Skeletal muscle tissue (tissue), 4 donors: ENCODE data around the gene SGK2. TPM values are rescaled to one million over a fixed set of nuclear protein-coding genes. Genes with fewer than 3 reads are reported as not detected.

ENCODE experiments used
- H3K27ac ChIP-seq: one replicate; pipeline ENCODE4 v1.7.0; 2013; ENCODE audit warnings: mild to moderate bottlenecking, low read depth, low read length, inconsistent platforms
- H3K27me3 ChIP-seq, 3 donors: one replicate each; pipeline ENCODE4 v1.7.0; 2013; ENCODE audit warnings: low read length in 3 of 3; ENCODE audit not compliant: control insufficient read depth in 3 of 3, insufficient read depth in 3 of 3
- H3K36me3 ChIP-seq, 3 donors: one replicate each; pipeline ENCODE4 v1.7.0; 2013; ENCODE audit warnings: low read length in 3 of 3; ENCODE audit not compliant: control insufficient read depth in 3 of 3, insufficient read depth in 3 of 3
- H3K4me1 ChIP-seq, 3 donors: one replicate each; pipeline ENCODE4 v1.7.0; 2013; ENCODE audit warnings: low read length in 3 of 3, mild to moderate bottlenecking in 3 of 3; ENCODE audit not compliant: control insufficient read depth in 3 of 3, insufficient read depth in 3 of 3
- H3K4me3 ChIP-seq, 3 donors: one replicate each; pipeline ENCODE4 v1.7.0; 2013; ENCODE audit warnings: low read length in 3 of 3
- H3K9ac ChIP-seq, 3 donors: one replicate each; pipeline ENCODE4 v1.7.0; 2013; ENCODE audit warnings: low read length in 3 of 3, mild to moderate bottlenecking in 3 of 3, moderate library complexity in 2 of 3, low read depth in 1 of 3
- H3K9me3 ChIP-seq, 3 donors: one replicate each; pipeline ENCODE4 v1.7.0; 2013; ENCODE audit warnings: low read length in 3 of 3; ENCODE audit not compliant: control insufficient read depth in 3 of 3
- total RNA-seq: library from RNA; depleted of rRNA; stranded (reverse); fragments of >200 nt; gene quantifications from one replicate; pipeline ENCODE4 v1.2.3, GENCODE V29; 2014
- donor health status: Osteomylitis.

The SGK2 gene
- total RNA-seq, 1 donor from 2014 or later, result 1.0 TPM

DNA sequence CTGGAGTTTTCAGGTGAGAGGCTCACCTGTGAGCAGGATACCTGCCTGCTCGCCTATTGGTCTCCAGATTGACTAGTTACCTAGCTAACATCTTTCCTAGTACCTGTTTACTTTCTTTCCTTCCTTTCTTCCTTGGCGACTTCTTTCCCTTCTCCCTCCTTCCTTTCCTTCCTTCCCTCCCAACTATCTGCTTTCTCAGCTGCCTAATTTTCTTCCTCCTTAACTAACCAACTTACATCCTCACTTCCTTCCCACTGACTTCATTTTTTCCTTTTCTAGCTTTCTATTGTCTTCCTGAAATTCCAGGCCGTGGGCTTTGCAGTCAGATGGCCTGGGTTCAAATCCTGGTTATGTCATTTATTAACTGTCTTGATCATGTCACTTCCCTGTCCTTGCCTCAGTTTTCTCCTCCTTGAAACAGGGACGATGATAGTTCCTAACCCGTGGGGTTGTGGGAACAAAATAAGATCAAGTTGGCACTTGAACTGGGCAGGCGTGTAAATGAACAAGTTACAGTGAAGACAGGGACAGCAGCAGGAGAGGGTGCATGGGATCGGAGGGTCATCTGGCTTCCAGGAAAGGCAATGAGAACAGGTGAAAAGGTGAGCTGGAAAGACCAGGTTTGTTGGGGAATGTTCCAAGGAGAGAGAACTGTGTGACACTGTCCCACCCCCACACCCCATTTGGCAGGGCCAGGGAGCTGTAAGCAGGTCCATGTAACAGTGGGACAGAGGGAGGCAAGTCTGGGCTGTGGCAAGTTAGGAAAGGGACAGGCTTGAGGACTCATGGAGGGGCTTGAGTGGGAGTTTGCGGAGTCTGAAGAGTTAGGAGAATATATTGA, 540 bp downstream of the SGK2 start:
- H3K36me3 ChIP-seq, result no peaks in the 10 kb centered on the region

DNA sequence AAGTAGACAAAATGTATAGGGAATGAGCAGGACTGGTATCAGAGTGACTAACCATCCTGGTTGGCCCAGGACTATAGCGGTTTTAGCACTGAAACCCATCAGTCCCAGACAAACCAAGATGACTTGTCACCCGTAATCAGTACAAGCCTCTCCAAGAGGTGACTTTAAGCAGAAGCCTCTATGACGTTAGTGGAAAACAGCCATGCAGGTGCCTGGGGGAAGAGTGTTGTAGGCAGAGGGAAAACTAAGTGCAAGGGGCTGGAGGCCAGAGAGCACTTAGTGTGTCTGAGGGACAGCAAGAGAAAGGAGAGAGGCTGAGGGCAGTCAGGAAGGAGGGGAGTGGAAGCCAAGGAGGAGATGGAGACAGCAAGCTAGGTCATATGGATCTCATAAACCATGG, 2.1 kb downstream of the SGK2 start:
- H3K27ac ChIP-seq, result no peak overlapping the region
- no peaks in the 10 kb centered on the region for H3K27me3 ChIP-seq
- no peaks in the 10 kb centered on the region for H3K36me3 ChIP-seq

More for the DNA sequence above, 540 bp downstream of the SGK2 start:
- Histone ChIP-seq H3K9me3 (no peaks in the 10 kb centered on the region), H3K27ac (no peak overlapping the region), H3K9ac (no peak overlapping the region), H3K4me3 (no peak overlapping the region), H3K4me1 (no peaks in the 10 kb centered on the region), H3K27me3 (no peaks in the 10 kb centered on the region)

DNA sequence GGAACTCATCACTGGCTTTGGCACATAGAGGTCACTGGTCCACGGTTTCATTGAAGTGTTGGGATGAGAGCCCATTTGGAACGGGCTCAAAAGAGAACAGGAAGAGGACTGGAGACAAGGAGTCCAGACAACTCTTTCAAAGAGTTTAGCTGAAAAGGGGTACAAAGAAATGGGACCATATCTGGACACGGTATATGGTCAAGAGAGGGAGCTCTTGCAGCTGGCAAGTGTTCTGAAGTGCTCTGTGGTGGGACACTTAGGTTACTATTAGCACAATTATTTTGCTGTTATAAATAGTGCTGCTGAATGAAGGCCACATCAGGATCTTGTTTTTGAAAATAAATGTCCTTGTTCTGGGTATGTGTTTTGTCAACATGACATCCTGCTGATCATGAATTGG, 4.6 kb downstream of the SGK2 start:
- Histone ChIP-seq H3K27me3 (no peaks in the 10 kb centered on the region), H3K4me3 (no peak overlapping the region), H3K9ac (no peak overlapping the region), H3K9me3 (no peaks in the 10 kb centered on the region), H3K36me3 (no peaks in the 10 kb centered on the region), H3K4me1 (no peaks in the 10 kb centered on the region), H3K27ac (no peak overlapping the region)

More for the DNA sequence above, 2.1 kb downstream of the SGK2 start:
- H3K9ac ChIP-seq, result no peak overlapping the region
- H3K4me1 ChIP-seq, result no peaks in the 10 kb centered on the region
- no peak overlapping the region for H3K4me3 ChIP-seq
- H3K9me3 ChIP-seq, result no peaks in the 10 kb centered on the region

DNA sequence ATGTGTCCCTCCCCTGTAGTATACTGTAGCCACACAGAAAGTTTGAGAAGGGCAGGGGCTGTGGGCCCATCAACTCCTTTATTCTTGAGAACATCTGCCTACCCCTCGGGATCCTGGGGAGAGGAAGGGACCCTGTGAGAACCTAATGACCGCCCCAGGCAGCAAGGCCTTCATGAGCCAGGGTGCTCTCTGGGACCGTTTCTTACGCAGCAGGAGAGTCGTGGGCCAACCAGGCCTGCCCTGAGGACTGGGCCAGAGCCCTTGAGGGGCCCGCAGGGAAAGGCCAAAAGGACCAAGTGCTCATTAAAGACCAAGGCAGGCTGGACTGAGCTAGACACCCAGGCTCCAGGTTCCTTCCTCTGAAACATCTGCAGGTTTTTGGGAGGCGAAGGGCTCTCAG, 5.2 kb downstream of the SGK2 start:
- H3K9ac ChIP-seq, result no peak overlapping the region
- H3K36me3 ChIP-seq, result no peaks in the 10 kb centered on the region
- H3K27ac ChIP-seq, result no peak overlapping the region
- no peaks in the 10 kb centered on the region for H3K9me3 ChIP-seq
- no peaks in the 10 kb centered on the region for H3K27me3 ChIP-seq
- no peaks in the 10 kb centered on the region for H3K4me1 ChIP-seq
- H3K4me3 ChIP-seq, result no peak overlapping the region

DNA sequence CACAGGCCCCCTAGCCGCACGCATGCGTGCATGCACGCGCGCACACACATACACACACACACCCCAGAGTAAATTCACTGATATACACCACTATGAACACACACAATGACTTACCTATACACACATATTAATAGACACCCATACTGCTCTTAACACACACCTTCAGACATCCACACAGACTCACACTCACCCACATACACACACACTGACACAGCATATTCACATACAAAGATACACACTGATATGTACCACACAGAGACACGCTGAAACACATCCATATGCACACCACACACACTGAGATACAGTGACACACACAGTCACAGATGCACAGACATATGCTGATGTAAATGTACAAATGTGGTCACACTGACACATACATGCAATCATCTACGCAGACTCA, 5.6 kb downstream of the SGK2 start:
- H3K4me3 ChIP-seq, result no peak overlapping the region
- no peaks in the 10 kb centered on the region for H3K27me3 ChIP-seq
- H3K9ac ChIP-seq, result no peak overlapping the region
- no peak overlapping the region for H3K27ac ChIP-seq
- no peaks in the 10 kb centered on the region for H3K4me1 ChIP-seq
- H3K9me3 ChIP-seq, result no peaks in the 10 kb centered on the region
- no peaks in the 10 kb centered on the region for H3K36me3 ChIP-seq

DNA sequence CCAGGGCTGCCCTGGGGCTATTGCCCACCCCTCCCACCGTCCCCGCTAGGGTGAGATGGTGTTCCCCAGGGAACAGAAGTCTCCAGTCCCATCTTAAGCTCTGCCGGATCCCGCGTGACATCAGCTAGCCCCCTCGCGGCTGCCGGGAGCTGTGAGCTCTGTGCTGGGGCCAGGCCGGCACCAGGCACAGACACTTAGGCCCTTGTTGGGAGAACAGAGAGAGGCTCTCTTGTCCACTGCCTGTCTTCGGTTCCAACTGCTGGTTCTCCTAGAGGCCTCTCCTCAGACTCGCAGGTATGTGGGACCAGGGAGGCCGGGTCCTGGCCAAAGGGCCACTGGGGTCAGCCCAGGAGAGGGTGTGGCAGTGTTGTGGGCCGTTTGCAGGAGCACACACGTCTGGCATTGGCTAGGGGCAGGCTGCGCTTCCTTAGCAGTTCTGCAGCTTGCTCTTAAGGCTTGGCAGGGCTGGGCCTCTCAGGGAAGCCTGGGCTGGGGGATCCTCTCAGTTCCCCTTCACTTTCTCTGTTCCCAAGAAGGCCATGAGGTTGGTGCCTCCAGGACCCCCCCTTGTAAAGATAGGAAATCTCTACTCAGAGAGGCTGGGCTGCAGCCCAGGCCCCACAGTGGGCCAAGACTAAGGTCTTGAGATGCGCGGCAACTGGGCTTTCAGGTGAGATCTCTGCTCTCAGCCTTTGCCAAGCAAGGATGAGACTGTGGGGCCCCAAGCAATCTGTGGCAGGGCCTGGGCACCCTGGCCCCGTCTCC, 6.3 kb downstream of the SGK2 start:
- Histone ChIP-seq H3K9me3 (no peaks in the 10 kb centered on the region), H3K4me1 (no peaks in the 10 kb centered on the region), H3K4me3 (no peak overlapping the region), H3K27me3 (no peaks in the 10 kb centered on the region), H3K36me3 (no peaks in the 10 kb centered on the region), H3K27ac (no peak overlapping the region), H3K9ac (no peak overlapping the region)

DNA sequence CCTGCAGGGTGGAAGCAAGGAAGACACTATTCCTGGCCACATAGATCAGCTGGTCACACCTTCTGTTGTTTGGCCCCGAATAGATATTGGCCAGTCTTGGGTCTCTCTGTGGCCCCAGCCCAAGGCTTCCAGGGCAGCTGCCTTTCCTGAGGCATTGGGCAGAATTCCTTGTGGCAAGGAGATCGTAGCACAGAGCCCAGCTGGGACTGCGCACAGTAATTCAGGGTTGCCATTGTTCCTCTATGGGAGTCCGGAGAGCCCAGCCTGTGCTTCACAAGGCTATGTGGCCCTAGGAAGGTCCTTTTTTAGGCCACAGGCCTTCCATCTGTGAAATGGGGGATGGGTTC, 6.9 kb downstream of the SGK2 start:
- Histone ChIP-seq H3K4me3 (no peak overlapping the region), H3K9me3 (no peaks in the 10 kb centered on the region), H3K27ac (no peak overlapping the region), H3K36me3 (no peaks in the 10 kb centered on the region), H3K27me3 (no peaks in the 10 kb centered on the region), H3K4me1 (no peaks in the 10 kb centered on the region), H3K9ac (no peak overlapping the region)

DNA sequence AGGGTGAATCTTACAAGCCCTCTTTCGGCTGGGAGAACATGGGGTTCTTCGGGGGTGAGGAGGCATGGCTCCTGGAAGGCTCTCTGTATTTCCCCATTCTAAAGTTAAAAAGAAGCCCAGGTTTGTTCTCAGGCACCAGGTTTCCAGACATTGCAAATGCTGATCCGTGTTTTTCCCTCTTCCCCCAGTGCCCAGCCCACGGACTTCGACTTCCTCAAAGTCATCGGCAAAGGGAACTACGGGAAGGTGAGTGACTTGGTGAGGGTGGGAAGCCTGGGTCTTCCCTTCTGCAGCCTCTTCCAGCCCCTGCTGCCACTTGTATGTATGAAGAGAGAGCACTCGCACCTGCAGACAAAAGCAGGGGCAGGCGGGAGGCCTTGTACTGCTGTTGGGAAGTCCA, 8.7 kb downstream of the SGK2 start:
- Histone ChIP-seq H3K27ac (no peak overlapping the region), H3K27me3 (no peaks in the 10 kb centered on the region), H3K4me1 (no peaks in the 10 kb centered on the region), H3K9me3 (no peaks in the 10 kb centered on the region), H3K36me3 (no peaks in the 10 kb centered on the region), H3K4me3 (no peak overlapping the region), H3K9ac (no peak overlapping the region)

DNA sequence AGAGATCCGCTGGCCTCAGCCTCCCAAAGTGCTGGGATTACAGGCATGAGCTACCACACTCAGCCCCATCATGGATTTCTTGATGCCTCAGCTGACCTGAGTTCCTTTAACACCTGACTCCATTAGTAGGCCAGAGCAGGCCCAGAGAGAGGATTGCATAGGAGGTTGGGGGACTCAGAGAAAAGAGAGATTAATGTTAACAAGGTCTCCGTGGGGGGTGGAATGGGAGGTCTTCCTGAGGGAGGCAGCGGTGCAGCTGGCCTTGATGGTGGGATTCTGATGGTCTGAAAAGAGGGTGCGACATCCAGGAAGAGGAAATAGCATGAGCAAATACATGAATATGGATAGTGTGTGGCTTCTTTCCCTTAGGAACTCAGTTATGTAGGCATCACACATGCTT, 9.9 kb downstream of the SGK2 start:
- Histone ChIP-seq H3K27me3 (no peaks in the 10 kb centered on the region), H3K9me3 (no peaks in the 10 kb centered on the region)

DNA sequence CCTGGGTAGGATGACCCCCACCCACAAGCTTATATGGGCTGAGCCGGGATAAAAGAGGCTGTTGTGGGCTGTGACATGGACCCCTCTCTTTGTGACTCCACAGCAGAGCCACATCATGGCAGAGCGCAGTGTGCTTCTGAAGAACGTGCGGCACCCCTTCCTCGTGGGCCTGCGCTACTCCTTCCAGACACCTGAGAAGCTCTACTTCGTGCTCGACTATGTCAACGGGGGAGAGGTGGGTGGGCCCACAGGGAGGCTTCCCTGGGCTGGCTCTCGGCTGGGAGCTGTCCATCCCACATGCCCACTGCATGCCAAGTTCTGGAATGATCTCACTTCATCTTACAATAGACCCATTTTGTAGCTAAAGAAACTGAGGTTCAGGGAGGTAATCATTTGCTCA, 10.5 kb downstream of the SGK2 start:
- H3K27me3 ChIP-seq, result no peaks in the 10 kb centered on the region
- H3K27ac ChIP-seq, result no peak overlapping the region
- H3K9ac ChIP-seq, result no peak overlapping the region
- H3K4me3 ChIP-seq, result no peak overlapping the region
- no peaks in the 10 kb centered on the region for H3K4me1 ChIP-seq
- H3K9me3 ChIP-seq, result no peaks in the 10 kb centered on the region
- no peaks in the 10 kb centered on the region for H3K36me3 ChIP-seq

More for the DNA sequence above, 9.9 kb downstream of the SGK2 start:
- Histone ChIP-seq H3K27ac (no peak overlapping the region), H3K4me3 (no peak overlapping the region), H3K36me3 (no peaks in the 10 kb centered on the region), H3K9ac (no peak overlapping the region), H3K4me1 (no peaks in the 10 kb centered on the region)
